NCI-H1930 (cell line): Measurements from ENCODE around the gene UNC45B.
"Not testable (repeated sequence)": the region's sequence is repeated elsewhere in the genome, so short reads cannot be mapped to it uniquely, and the experiment has no call there.

Source experiments
- DNase-seq, 2 experiments: peaks; one replicate each; lab custom pipeline; 2025; lab: John Stamatoyannopoulos, UW

Gene UNC45B

DNA sequence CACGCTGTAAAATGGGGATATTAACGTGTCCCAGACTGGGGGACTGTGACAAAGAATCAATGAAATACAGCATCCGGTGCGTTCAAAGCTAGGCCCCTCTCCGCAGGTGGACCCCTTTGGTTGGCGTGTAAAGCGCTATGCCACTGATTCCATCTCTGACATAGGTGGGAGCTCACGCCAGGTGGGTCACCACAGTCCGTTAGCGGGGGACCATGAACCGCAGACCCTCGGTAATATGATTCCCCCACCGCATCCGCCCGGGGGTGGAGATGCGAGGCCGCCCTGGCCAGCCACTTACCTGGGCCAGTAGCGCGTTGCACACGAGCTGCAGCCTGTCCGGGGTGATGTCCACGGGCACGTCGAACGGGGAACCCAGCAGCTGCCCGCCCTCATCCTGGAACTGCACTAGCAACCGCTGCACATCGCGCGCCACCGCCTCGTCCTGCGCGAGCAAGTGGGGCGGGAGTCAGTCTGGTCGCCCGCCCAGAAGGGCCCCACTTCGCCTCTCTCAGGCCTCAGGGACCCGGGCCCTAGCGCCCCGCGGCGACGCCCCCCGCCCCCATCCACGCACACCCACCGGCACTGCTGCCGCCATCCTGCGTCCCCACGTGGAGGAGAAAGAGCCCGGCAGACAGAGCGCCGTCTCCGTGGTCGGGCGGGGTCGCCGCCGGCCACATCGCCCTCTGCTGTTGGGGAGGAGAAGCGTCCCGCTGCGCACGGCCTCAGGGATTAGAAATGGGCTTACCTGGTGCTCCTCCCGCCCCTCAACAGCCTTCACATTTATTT, 5.7 kb upstream of the UNC45B start, which contains the start of gene NLE1:
NLE1 (minus strand) TSS at position 623 of the 786 bp plus-strand sequence; CDS start at position 595, 28 bp downstream.
- peak; percentile 39 to 78 for DNase-seq

DNA sequence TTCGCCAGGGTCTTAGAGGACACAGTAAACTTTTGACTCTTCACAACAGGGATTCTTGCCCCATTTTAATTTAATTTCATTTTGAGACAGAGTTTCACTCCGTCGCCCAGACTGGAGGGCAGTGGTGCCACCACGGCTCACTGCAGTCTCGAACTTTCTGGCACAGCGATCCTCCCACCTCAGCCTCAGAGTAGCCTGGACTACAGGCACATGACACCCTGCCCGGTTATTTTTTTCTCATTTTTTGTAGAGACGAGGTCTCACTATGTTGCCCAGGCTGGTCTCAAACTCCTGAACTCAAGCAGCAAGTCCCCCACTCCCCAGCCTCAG, 5.2 kb upstream of the UNC45B start:
- no peak for DNase-seq

DNA sequence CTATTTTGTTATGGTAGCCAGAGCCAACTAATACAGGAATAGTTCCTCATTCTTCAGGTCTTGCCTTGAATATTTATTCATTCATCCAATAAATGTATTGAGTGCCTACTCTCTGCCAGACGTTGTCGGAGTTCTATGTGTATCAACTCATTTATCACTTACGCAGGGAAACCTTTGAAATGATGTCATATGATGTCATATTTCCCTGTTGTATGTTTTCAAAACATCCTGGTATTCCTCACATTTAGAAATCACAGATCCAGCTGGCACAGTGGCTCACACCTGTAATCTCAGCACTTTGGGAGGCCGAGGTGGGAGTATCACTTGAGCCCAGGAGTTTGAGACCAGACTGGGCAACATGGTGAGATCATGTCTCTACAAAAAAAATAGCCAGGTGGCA, 2.8 kb upstream of the UNC45B start:
- no peak for DNase-seq

DNA sequence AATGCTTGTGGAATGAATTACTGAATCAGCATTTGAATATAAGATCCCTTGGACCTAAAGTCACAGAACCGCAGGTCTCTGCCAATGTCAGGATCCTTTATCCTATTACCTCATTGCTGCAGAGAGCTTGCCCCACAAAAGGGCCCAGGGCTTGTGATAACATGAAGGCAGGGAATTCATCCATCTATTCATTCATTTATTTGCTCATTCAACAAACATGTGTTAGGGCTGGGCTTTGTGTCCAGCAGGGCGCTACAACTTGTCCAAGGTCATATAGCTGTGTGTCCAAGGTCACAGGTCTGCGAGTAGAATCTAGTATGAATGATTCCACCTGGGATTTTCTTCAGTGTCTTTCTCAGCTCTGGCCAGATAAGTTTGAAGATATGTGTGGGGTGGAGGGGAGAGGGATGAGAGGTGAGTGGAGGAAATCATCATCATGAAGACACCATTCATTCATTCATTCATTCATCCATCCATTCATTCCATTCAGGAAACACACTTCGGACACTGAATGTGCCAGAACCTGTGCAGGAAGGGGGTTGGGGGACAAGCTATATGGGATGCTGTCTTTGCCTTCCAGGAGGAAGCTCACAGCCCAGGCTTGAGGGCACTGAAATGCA, 1.3 kb upstream of the UNC45B start:
- DNase-seq, result no peak

DNA sequence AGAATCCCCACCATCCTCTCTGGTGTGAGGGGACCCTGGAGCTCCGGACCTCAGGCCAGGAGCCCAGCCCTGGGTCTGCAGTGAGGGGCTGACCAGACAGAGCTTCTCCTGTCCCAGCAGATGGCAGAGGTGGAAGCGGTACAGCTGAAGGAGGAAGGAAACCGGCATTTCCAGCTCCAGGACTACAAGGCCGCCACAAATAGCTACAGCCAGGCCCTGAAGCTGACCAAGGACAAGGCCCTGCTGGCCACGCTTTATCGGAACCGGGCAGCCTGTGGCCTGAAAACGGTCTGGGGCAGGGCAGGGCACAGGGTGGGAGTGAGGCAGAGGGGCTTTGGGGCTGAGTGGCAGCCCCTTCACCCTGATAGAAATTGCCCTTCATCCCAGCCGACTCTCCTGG, 527 bp downstream of the UNC45B start:
- no peak for DNase-seq

DNA sequence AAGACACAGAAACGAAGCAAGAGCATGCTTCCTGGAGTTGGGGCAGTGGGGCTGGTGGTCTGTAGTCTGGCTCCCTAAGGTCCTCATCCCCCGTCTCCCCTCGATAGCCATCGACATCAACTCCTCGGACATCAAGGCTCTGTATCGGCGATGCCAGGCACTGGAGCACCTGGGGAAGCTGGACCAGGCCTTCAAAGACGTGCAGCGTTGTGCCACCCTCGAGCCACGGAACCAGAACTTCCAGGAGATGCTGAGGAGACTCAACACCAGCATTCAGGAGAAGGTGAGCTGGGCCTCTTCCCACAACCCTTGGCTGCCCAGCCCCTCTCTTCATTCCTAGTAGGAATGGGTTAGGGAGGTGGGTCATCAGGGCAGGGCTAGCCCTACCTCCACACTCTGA, 2.3 kb downstream of the UNC45B start:
- DNase-seq, result no peak

DNA sequence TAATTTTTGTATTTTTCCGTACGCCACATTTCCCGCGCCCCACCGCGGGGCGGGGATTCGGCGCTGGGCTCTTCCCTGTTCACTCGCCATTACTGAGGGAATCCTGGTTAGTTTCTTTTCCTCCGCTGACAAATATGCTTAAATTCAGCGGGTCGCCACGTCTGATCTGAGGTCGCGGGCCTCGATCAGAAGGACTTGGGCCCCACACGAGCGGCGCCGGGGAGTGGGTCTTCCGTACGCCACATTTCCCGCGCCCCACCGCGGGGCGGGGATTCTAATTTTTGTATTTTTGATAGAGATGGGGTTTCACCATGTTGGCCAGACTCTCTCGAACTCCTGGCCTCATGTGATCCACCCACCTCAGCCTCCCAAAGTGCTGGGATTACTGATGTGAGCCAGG, 3.5 kb downstream of the UNC45B start:
- DNase-seq, result not testable (repeated sequence)

DNA sequence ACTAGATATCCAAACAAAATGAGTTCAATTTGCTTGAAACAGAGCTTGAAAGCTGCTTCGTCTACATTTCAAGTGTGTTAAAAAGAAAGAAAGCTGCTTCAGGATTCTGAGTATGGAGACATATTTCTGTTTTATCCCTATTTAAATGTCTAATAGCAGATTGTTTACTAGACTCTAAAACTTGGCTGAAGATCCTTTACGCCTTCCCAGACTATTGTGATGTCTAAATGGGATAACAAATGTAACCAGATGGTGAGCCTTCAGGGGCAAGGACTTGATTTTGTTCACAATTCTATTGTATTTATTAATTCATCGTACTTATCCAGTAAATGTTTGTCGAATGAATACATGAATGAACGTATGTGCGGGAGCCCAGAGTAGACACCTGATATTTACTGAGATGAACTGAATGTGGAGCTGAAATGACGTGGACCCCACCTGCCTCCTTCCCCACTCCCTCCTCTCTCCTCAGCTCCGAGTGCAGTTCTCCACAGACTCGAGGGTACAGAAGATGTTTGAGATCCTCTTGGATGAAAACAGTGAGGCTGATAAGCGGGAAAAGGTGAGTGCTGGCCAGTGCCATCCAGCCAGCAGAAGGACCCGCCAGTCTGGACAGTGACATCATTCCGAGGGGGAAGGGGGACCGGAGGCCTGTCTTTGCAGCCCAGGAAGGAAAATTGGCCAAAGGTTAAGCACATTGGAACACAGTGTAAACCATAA, 5.0 kb downstream of the UNC45B start:
- no peak for DNase-seq

DNA sequence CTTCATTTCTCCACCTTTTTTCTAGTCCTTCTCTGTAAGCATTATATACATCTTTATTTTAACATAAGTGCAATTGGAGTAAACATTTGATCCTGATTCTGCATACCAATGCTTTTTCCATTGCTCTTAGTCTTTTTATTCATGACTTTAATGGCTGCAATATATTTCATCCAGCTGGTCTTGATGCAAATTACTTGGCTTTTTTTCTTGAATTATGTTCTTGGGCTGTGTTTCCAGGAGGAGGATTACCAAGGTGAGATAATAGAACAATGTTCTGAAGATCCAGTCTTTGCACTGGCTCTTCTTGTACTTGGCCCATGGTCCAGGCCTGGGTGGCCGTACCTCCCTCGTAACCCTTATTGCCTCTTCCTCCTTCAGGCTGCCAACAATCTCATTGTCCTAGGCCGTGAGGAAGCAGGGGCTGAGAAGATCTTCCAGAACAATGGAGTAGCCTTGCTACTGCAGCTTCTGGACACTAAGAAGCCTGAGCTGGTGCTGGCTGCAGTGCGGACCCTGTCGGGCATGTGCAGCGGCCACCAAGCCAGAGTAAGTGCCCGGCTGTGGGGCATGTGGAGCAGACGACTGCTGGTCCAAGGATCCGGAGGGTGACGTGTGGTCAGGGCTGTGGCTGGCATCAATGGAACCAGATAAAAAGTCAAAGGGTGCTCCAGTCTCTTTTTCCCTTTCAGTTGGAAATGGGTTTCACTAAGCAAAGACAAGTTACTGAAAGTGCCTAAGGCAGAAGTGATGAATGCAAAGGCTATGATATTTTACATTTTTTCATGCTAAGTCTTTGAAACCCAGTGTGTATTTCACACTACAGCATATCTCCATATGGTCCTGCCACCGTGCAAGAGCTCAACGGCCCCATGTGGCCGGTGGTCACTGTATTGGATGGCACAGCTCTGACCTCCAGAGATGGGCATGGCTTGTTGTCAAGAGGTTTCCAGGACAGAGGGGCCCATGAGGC, 6.9 kb downstream of the UNC45B start:
- no peak for DNase-seq

DNA sequence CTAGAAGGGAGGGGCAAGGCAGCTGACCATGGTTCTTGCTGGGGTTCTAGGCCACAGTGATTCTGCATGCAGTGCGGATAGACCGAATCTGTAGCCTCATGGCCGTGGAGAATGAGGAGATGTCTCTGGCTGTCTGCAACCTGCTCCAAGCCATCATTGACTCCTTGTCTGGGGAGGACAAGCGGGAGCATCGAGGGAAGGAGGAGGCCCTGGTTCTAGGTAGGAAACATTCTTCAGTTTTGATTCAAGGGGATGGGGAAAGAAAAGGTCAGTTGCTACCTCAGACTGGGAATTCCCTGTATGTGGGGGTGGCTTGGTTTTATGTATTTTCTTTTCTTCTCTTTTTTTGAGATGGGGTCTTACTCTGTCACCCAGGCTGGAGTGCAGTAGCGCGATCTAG, 7.6 kb downstream of the UNC45B start:
- DNase-seq, result no peak

DNA sequence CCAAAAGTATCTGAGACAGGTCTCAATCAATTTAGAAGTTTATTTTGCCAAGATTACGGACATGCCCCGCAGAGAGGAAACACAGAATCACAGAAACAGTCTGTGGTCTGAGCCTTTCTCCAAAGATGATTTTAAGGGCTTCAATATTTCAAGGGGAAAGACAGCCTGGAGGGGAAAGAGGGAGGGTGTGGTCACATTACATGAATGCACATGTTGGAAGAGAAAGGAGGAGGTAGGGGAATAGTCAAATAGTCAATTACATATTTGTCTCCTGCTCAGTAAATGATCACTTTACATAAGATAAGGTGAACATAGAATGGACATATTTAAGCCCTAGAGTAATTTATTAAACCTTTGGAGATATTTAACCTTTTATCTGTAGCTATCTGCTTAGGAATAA, 12.3 kb downstream of the UNC45B start:
- DNase-seq, result no peak

DNA sequence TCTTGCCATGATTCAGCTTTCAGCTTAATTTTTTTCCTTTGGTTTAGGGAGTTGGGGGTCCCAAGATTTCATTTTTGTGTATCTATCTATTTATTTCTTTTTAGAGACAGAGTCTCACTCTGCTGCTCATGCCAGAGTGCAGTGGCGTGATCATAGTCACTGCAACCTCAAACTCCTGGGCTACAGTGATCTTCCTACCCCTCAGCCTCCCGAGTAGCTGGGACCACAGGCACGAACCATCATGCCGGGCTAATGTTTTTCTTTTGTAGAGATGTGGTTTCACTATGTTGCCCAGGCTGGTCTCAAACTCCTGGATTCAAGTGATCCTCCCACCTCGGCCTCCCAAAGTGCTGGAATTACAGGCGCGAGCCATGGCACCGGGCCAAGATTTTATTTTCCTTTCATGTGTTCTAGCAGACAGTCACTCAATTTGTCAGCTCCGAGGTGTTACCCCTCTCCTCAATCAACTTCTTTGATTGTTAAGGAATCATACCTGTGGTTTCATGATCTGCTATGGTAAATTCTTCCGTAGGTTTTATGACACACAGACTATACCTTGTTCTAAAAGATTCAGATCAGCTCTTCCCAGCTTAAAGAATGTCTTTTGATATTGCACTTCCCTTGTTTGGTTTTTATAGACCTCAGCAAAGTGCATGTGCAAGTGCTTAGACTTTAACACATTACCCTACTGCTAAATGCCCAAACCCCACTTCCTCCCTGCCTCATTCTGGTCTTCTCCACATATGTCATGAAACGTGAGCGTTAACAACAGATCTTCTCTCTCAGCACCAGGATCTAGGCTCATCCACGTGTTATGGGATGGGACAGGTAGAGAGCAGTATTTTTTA, 13.0 kb downstream of the UNC45B start:
- DNase-seq, result no peak

DNA sequence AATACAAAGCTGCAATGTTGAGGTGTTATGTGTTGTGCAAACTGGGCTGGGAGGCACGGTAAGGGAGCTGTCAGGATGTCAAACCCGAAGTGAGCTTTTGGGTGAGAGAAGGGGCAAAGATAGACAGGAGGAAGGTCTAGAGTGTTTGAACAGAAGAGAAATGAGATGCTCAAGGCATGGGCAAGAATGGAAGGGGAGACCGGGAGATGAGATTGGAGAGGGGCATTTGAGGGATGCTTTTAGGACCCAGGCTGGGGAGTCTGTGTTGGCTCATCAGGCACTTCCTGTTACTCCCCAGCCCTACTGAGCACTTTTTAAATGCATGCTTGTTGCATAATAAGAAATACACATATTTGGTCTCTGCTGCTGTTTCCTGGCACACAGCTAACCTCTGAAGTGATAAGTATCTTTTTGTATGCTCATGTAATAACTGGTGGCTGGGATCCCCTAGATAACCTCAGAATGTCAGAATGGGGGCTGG, 13.7 kb downstream of the UNC45B start:
- no peak for DNase-seq

DNA sequence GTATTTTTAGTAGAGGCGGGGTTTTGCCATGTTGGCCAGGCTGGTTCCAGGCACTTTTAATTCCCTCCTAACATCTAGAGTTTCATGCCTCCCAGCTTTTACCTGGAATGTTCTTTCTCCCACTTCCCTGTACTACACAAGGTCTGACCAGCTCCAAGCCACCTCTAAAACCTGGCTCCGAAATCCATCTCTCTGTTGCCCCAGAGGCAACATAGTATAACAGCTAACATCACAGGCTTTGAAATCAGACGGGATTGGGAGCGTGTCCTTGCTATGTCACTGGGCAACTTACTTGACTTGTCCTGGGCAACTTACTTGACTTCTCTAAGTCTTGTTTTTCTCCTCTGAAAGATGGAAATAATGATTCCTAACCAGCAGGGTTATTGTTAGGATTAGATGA, 15.1 kb downstream of the UNC45B start:
- no peak for DNase-seq

DNA sequence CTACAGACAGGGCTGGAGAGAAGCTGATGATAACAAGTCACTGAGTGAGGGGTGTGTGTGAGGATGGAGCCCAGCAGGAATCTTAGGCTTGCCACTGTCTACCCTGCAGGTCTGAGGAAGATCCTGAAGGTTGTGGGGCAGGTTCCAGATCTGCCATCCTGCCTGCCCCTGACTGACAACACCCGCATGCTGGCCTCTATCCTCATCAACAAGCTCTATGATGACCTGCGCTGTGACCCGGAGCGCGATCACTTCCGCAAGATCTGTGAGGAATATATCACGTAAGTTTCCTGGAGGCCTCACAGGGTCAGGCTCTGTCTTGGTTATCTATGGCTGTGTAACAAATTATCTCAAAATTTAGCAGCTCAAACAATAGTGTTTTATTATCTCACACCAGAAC, 16.3 kb downstream of the UNC45B start:
- DNase-seq, result no peak

DNA sequence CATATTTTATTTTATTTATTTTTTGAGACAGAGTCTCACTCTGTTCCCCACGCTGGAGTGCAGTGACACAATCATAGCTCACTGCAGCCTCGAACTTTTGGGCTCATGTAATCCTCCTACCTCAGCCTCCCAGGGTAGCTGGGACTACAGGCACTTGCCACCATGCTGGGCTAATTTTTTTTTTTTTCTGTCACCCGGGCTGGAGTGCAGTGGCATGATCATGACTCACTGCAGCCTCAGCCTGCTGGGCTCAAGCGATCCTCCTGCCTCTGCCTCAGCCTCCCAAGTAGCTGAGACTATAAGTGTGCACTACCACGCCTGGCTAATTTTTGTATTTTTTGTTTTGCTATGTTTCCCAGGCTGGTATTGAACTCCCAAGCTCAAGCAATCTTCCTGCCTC, 17.1 kb downstream of the UNC45B start:
- no peak for DNase-seq

DNA sequence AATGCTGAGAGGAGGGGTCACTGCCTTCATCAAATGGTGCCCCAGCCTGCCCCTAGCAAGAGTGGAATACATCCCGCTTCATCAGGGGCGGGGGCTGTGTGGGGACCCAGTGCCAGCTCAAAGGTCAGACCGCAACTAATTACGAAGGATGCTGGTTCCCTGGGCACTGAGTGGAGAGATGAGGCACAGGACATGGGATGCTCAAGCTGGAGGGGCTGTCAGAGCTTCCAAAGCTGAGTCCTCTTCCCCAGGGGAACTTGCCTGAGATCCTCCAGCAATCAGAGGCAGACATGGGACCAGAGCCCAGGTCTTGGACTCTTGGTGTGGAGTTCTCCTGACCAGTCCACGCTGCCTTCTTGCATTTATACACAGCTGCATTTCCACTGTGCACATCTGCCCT, 18.9 kb downstream of the UNC45B start:
- DNase-seq, result no peak

DNA sequence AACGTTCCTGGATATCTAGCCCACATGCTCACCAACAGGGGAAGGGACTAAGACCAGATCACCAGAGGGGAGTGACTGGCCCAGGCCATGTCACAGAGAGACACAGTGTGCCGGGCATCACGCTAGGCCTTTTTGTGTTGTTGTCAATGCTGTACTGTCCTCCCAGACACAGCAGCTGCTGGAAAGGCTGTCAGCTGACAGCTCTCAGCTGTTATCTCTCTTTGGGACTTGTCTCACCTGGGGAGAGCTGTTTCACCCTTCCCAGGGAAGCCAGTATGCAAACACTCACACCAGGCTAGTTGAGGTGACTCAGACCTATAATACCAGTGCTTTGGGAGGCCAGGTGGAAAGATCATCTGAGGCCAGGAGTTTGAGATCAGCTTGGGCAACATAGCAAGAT, 19.4 kb downstream of the UNC45B start:
- DNase-seq, result no peak

DNA sequence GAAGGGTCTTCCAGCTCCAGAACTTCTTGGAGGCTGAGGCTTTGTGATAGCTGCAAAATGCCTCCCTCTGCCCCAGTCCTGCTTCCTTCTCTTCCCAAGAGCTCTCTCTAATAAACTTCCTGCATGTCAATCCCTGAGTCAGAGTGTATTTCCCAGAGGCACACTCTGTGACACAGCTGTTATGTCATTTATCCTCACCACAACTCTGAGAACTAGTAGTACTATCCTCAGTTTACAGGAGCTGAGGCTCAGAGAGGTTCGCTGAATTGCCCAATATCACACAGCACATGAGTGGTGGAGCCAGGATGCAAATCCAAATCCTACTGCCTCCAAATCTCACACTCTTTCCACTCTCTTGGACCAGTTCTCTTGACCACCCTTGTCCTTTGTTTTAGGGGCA, 20.0 kb downstream of the UNC45B start:
- DNase-seq, result no peak

DNA sequence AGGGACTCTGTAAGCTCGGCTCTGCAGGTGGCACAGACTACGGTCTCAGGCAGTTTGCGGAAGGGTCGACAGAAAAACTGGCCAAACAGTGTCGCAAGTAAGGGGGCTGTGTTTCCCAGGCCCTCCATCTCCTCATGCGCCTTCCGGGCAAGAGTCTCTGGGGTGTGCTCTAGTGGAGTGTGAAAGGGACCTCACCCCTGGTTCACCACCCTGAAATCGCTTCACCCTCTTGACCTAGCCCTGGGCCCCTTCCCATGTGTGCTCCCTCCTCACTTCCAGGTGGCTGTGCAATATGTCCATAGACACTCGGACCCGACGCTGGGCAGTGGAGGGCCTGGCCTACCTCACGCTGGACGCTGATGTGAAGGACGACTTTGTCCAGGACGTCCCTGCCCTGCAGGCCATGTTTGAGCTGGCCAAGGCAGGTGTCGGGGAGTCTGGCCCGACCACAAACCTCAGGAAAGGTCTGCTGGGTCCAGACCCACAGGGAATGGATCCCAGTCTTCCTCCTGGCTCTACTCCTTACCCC, 22.3 kb downstream of the UNC45B start:
- no peak for DNase-seq
